GM12878 (cell line): ENCODE data around the gene ADAMTS13. TPM values are rescaled to one million over a fixed set of nuclear protein-coding genes. Genes with fewer than 3 reads are reported as not detected.

Experiments used
- BCL3 ChIP-seq: IDR thresholded peaks from 2 replicates; pipeline ENCODE4 v1.6.1; 2011; ENCODE audit warnings: borderline replicate concordance, low read depth, mild to moderate bottlenecking, moderate library complexity, low read length; ENCODE audit not compliant: insufficient read depth, poor library complexity, severe bottlenecking
- BMI1 ChIP-seq: fragments of 450-650 bp; IDR thresholded peaks from 2 replicates; pipeline ENCODE4 v1.6.1; 2016; ENCODE audit warnings: mild to moderate bottlenecking, moderate library complexity, borderline replicate concordance
- CHD2 ChIP-seq: IDR thresholded peaks from 2 replicates; pipeline ENCODE4 v1.6.1; 2011; ENCODE audit warnings: low read depth, low read length, improper control_type of control experiment, borderline replicate concordance
- CHD4 ChIP-seq: fragments of 200-600 bp; sonication (generic); IDR thresholded peaks from 2 replicates; pipeline ENCODE4 v1.6.1; 2016; ENCODE audit warnings: mild to moderate bottlenecking
- CTCF ChIP-seq, 3 experiments: IDR thresholded peaks in 2 of 3; conservative IDR thresholded peaks in 1 of 3; 2 replicates each; pipeline ENCODE4 v1.5.1; 2011; ENCODE audit warnings: low read depth in 3 of 3, low read length in 3 of 3, mild to moderate bottlenecking in 3 of 3, control low read depth in 2 of 3, moderate library complexity in 2 of 3, inconsistent platforms in 1 of 3, mixed read lengths in 1 of 3; ENCODE audit not compliant: control insufficient read depth in 2 of 3, insufficient read depth in 1 of 3; ENCODE audit errors: extremely low read depth in 1 of 3
- EED ChIP-seq: sonication (generic); IDR thresholded peaks from 2 replicates; pipeline ENCODE4 v1.6.1; 2016; ENCODE audit warnings: antibody characterized with exemption, low read depth
- ELK1 ChIP-seq: IDR thresholded peaks from 2 replicates; pipeline ENCODE4 v1.6.1; 2012; ENCODE audit warnings: low read depth, low read length, improper control_type of control experiment
- EZH2 ChIP-seq: IDR thresholded peaks from 2 replicates; pipeline ENCODE4 v1.6.1; 2012; ENCODE audit warnings: low read depth, mild to moderate bottlenecking, control low read depth, inconsistent platforms, low read length, borderline replicate concordance; ENCODE audit not compliant: control insufficient read depth
- FOXK2 ChIP-seq: fragments of 450-650 bp; IDR thresholded peaks from 2 replicates; pipeline ENCODE4 v1.6.1; 2017; ENCODE audit warnings: mild to moderate bottlenecking, moderate library complexity
- FOXM1 ChIP-seq: IDR thresholded peaks from 2 replicates; pipeline ENCODE4 v1.6.1; 2012; ENCODE audit warnings: low read depth, mild to moderate bottlenecking, inconsistent platforms, low read length, moderate library complexity
- IKZF1 ChIP-seq: fragments of 450-650 bp; conservative IDR thresholded peaks from 2 replicates; pipeline ENCODE4 v1.6.1; 2017; ENCODE audit warnings: antibody characterized with exemption, mild to moderate bottlenecking
- IKZF2 ChIP-seq, 2 experiments: fragments of 450-650 bp; IDR thresholded peaks; 2 replicates each; pipeline ENCODE4 v1.6.1; 2017; ENCODE audit warnings: mild to moderate bottlenecking in 2 of 2, moderate library complexity in 2 of 2
- IRF5 ChIP-seq: fragments of 450-650 bp; IDR thresholded peaks from 2 replicates; pipeline ENCODE4 v1.6.1; 2017; ENCODE audit warnings: borderline replicate concordance
- MEF2A ChIP-seq: IDR thresholded peaks from 2 replicates; pipeline ENCODE4 v1.6.1; 2011; ENCODE audit warnings: low read depth, mild to moderate bottlenecking, low read length, moderate library complexity; ENCODE audit not compliant: insufficient read depth
- MXI1 ChIP-seq: fragments of 150-350 bp; IDR thresholded peaks from 2 replicates; pipeline ENCODE4 v1.6.1; 2011; ENCODE audit warnings: low read depth, mild to moderate bottlenecking, inconsistent platforms, low read length, improper control_type of control experiment
- NFYA ChIP-seq: IDR thresholded peaks from 2 replicates; pipeline ENCODE4 v1.6.1; 2011; ENCODE audit warnings: low read depth, mild to moderate bottlenecking, low read length, improper control_type of control experiment, borderline replicate concordance
- PAX8 ChIP-seq: fragments of 450-650 bp; IDR thresholded peaks from 2 replicates; pipeline ENCODE4 v1.6.1; 2017; ENCODE audit warnings: mild to moderate bottlenecking, moderate library complexity
- RAD51 ChIP-seq: fragments of 450-650 bp; IDR thresholded peaks from 2 replicates; pipeline ENCODE4 v1.6.1; 2016; ENCODE audit warnings: moderate library complexity, mild to moderate bottlenecking, inconsistent platforms
- RCOR1 ChIP-seq: conservative IDR thresholded peaks from 2 replicates; pipeline ENCODE4 v1.6.1; 2012; ENCODE audit warnings: low read depth, low read length, improper control_type of control experiment
- RELA ChIP-seq: fragments of 450-650 bp; IDR thresholded peaks from 2 replicates; pipeline ENCODE4 v1.8.0; 2014; ENCODE audit warnings: borderline replicate concordance; ENCODE audit not compliant: partially characterized antibody
- RUNX3 ChIP-seq: IDR thresholded peaks from 2 replicates; pipeline ENCODE4 v1.6.1; 2012; ENCODE audit warnings: low read length, inconsistent platforms
- SRF ChIP-seq, 2 experiments: IDR thresholded peaks; 2 replicates each; pipeline ENCODE4 v1.6.1; 2011; ENCODE audit warnings: low read depth in 2 of 2, low read length in 2 of 2, mild to moderate bottlenecking in 1 of 2, moderate library complexity in 1 of 2
- SUZ12 ChIP-seq: fragments of 200-600 bp; sonication (generic); IDR thresholded peaks from one replicate; pipeline ENCODE4 v1.6.1; 2018; ENCODE audit warnings: antibody characterized with exemption, mild to moderate bottlenecking; ENCODE audit not compliant: unreplicated experiment
- TAF1 ChIP-seq: IDR thresholded peaks from 2 replicates; pipeline ENCODE4 v1.6.1; 2011; ENCODE audit warnings: mild to moderate bottlenecking, low read depth, low read length, borderline replicate concordance
- TCF3 ChIP-seq: IDR thresholded peaks from 2 replicates; pipeline ENCODE4 v1.6.1; 2012; ENCODE audit warnings: low read depth, mild to moderate bottlenecking, low read length, borderline replicate concordance; ENCODE audit not compliant: insufficient read depth
- YBX1 ChIP-seq: fragments of 450-650 bp; IDR thresholded peaks from 2 replicates; pipeline ENCODE4 v1.6.1; 2016; ENCODE audit warnings: antibody characterized with exemption
- ZNF24 ChIP-seq: fragments of 450-650 bp; IDR thresholded peaks from 2 replicates; pipeline ENCODE4 v1.6.1; 2017; ENCODE audit warnings: antibody characterized with exemption, mild to moderate bottlenecking
- polyA plus RNA-seq, 11 experiments: library from polyadenylated mRNA; depleted of rRNA in 4 of 11; unstranded in 6 of 11; stranded (reverse) in 5 of 11; fragments of >200 nt; fragmentation: Nextera tagmentation in 4 of 11; fragmentation: Illumina TruSeq in 1 of 11; extraction: Ambion mirVana in 4 of 11; extraction: Trizol in 1 of 11; gene quantifications; 1 replicate in 1 of 11; 2 replicates in 10 of 11; pipeline versions ENCODE4 v1.2.1 to v1.2.3, GENCODE V29; 2011 to 2016; ENCODE audit warnings: inconsistent platforms in 2 of 11, missing spikeins in 2 of 11, low read depth in 1 of 11
- total RNA-seq, 4 experiments: library from RNA; depleted of rRNA in 3 of 4; stranded (reverse); fragments of >200 nt in 3 of 4; fragmentation: Illumina TruSeq in 1 of 4; extraction: Trizol in 1 of 4; gene quantifications; 2 replicates each; pipeline versions ENCODE4 v1.2.1 to v1.2.3, GENCODE V29; 2013 to 2021

The ADAMTS13 gene
- total and polyA plus RNA-seq, 10 of the 15 experiments (the other 5 are each of a cell fraction or from before 2014, with no cell fraction given): 0.08 to 2.4 (median 0.28) TPM

- TF ChIP-seq CTCF (IDR thresholded peaks at IDR 0.05 in 2 of 3, conservative IDR thresholded peaks at IDR 0.05 in 1 of 3; ENCODE audit: control insufficient read depth in 2 of 3, extremely low read depth in 1 of 3, insufficient read depth in 1 of 3, low read depth in 3 of 3, low read length in 3 of 3) (no peak), BMI1 (no peak), NFYA (no peak), RCOR1 (no peak), PAX8 (no peak), YBX1 (no peak), SUZ12 (no peak), BCL3 (no peak), TAF1 (peak; percentile 65; the same call in 1 of the 2 replicates), MXI1 (no peak), IKZF2 (IDR thresholded peaks at IDR 0.05) (peak in 1 of 2 experiments; percentile 40; a peak in 2 of 4 replicates), SRF (IDR thresholded peaks at IDR 0.05; ENCODE audit: low read depth in 2 of 2, low read length in 2 of 2) (no peak), ELK1 (no peak), RAD51 (0 out of 2 replicates have a peak, but pooled peaks have one; percentile 10), RUNX3 (peak; percentile 24; the same call in 1 of the 2 replicates), CHD2 (no peak; the same call in 1 of the 2 replicates), MEF2A (0 out of 2 replicates have a peak, but pooled peaks have one; percentile 11), CHD4 (no peak), IRF5 (no peak), IKZF1 (peak; percentile 56; the same call in 1 of the 2 replicates), ZNF24 (no peak), FOXM1 (no peak), EED (no peak), RELA (peak; percentile 99), TCF3 (no peak), EZH2 (no peak), FOXK2 (peak; percentile 47; the same call in 1 of the 2 replicates)
Observed at GRCh38 chr9:133420392-133420827, 1.8 kb upstream of the ADAMTS13 start (continued).
